Measurements from ENCODE around the gene EEPD1.

EEPD1 gene

GRCh38 chr7:36191292-36191920 is 38.4 kb downstream of the EEPD1 start:
- ChIA-PET POLR2A (no interaction called here), CTCF (interaction anchor here (0.5 kb wide), 1 partner anchor 176 kb away, joined by 3 read pairs; no protein-coding TSS in a partner anchor)
- no peak overlapping the region for H3K27ac ChIP-seq (ENCODE audit: extremely low read depth, low read depth, low read length)
- no peaks in the 10 kb centered on the region for H3K4me1 ChIP-seq (ENCODE audit: control insufficient read depth, insufficient read depth, low read length)
- H3K36me3 ChIP-seq (ENCODE audit: control insufficient read depth in 2 of 2, insufficient read depth in 1 of 2, low read length in 2 of 2) = no peaks in the 10 kb centered on the region
- H3K9me3 ChIP-seq (ENCODE audit: control insufficient read depth, insufficient read depth, low read depth, low read length) = no peaks in the 10 kb centered on the region
- TF ChIP-seq OVOL3 (tag by site-specific recombination; IDR thresholded peaks at IDR 0.05) (no peak), IKZF3 (tag by site-specific recombination; IDR thresholded peaks at IDR 0.05) (no peak), ZNF548 (tag by site-specific recombination; IDR thresholded peaks at IDR 0.05) (no peak), ZNF404 (tag by site-specific recombination; IDR thresholded peaks at IDR 0.05) (no peak), ZNF488 (tag by site-specific recombination; IDR thresholded peaks at IDR 0.05) (no peak), ZNF2 (tag by site-specific recombination; IDR thresholded peaks at IDR 0.05) (no peak), SCRT2 (tag by site-specific recombination; IDR thresholded peaks at IDR 0.05) (no peak), ZNF704 (tag by site-specific recombination; IDR thresholded peaks at IDR 0.05) (no peak), ZXDB (tag by site-specific recombination; IDR thresholded peaks at IDR 0.05) (no peak), ZNF19 (tag by site-specific recombination; IDR thresholded peaks at IDR 0.05; ENCODE audit: low read depth) (no peak), ZNF157 (tag by site-specific recombination; IDR thresholded peaks at IDR 0.05) (no peak), ZNF169 (tag by site-specific recombination; IDR thresholded peaks at IDR 0.05) (no peak), PRDM1 (tag by site-specific recombination; IDR thresholded peaks at IDR 0.05) (no peak), ZBTB1 (tag by site-specific recombination; IDR thresholded peaks at IDR 0.05) (no peak), BCL6B (tag by site-specific recombination; IDR thresholded peaks at IDR 0.05) (no peak), ZNF223 (tag by site-specific recombination; IDR thresholded peaks at IDR 0.05) (no peak)
- no peak overlapping the region for H3K4me3 ChIP-seq (ENCODE audit: low read depth, low read length)

- Histone ChIP-seq H3K4me3 (ENCODE audit: low read depth, low read length) (no peak overlapping the region), H3K4me1 (ENCODE audit: control insufficient read depth, insufficient read depth, low read length) (no peaks in the 10 kb centered on the region), H3K27ac (ENCODE audit: extremely low read depth, low read depth, low read length) (no peak overlapping the region), H3K9me3 (ENCODE audit: control insufficient read depth, insufficient read depth, low read depth, low read length) (no peaks in the 10 kb centered on the region), H3K36me3 (ENCODE audit: control insufficient read depth in 2 of 2, insufficient read depth in 1 of 2, low read length in 2 of 2) (no peaks in the 10 kb centered on the region)
- no peak for TF ChIP-seq ZBTB26 (tag by site-specific recombination; optimal IDR thresholded peaks at IDR 0.05)
- TF ChIP-seq ZNF280D (tag by site-specific recombination; IDR thresholded peaks at IDR 0.05) = no peak
- no peak for TF ChIP-seq ZNF140 (tag by site-specific recombination; IDR thresholded peaks at IDR 0.05)
- TF ChIP-seq ZNF585B (tag by site-specific recombination; IDR thresholded peaks at IDR 0.05) = no peak
- POLR2A ChIA-PET = no interaction called here
- CTCF ChIA-PET = no interaction called here
These were observed 39.2 kb downstream of the EEPD1 start for GRCh38 chr7:36192053-36192824.
